ENCODE data around the gene SP3.

The SP3 gene

GRCh38 chr2:174004905-174005605 is 39.9 kb upstream of the SP3 start:
- no peaks in the 10 kb centered on the region for H3K27me3 ChIP-seq
- no peaks in the 10 kb centered on the region for H3K4me1 ChIP-seq
- DNase-seq, result no peak
- no peaks in the 10 kb centered on the region for H3K9me3 ChIP-seq
- H3K36me3 ChIP-seq, result no peaks in the 10 kb centered on the region
- no peak overlapping the region for H3K4me3 ChIP-seq (ENCODE audit: low read depth, low read length)
- TF ChIP-seq CTCF (IDR thresholded peaks at IDR 0.05; ENCODE audit: low read depth, low read length), result no peak

DNA sequence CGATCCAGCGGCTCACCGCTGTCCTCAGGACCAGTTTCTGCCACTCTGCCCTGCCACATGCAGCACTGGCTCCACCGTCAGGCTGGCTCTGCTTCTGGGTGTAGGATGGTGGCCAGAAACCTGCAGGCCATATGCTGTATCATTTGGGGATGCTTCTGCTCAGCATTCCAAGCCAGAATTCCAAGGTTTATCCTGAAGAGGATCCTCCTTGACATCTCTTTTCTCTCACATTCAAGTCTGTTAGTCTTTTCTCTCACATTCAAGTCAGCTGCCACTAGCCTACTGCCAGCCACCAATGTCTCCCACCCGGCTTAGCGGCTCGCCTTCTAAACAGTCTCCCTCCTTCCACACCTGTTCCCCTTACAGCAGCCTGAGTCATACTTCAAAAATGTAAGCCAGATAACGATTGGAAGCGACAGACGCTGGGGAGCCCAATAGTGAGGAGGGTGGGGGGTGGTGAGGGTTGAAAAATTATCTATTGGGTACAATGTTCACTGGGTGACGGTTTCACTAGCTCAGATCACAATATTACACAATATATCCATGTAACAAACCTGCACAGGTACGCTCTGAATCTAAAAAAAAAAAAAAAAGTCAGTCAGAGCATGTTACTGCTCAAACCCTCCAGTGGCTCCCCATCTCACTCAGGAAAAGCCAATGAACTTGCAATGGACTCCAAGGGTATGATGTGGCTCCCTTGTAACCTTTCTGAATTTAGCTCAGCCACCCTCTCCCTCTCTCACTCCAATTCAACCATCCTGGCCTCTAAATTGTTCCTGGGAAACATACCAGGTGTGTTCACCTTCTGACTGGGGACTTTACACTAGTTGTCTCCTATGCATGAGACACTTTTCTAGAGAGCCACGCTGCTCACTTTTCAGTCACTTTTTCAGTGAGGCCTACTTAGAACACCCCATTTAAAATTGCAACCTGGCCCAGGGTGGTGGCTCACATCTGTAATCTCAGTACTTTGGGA is 38.8 kb upstream of the SP3 start:
- H3K36me3 ChIP-seq, result no peaks in the 10 kb centered on the region
- no peaks in the 10 kb centered on the region for H3K27me3 ChIP-seq
- no peaks in the 10 kb centered on the region for H3K4me1 ChIP-seq
- 0 out of 2 replicates have a peak, but pooled peaks have one; percentile 3 for TF ChIP-seq CTCF (IDR thresholded peaks at IDR 0.05; ENCODE audit: low read depth, low read length)
- H3K9me3 ChIP-seq, result no peaks in the 10 kb centered on the region
- H3K4me3 ChIP-seq (ENCODE audit: low read depth, low read length), result no peak overlapping the region
- DNase-seq, result no peak

- no peaks in the 10 kb centered on the region for H3K27me3 ChIP-seq
- H3K4me3 ChIP-seq (ENCODE audit: low read depth, low read length), result no peak overlapping the region
- no peaks in the 10 kb centered on the region for H3K4me1 ChIP-seq
- no peak for DNase-seq
- no peak for TF ChIP-seq CTCF (IDR thresholded peaks at IDR 0.05; ENCODE audit: low read depth, low read length)
- no peaks in the 10 kb centered on the region for H3K9me3 ChIP-seq
- no peaks in the 10 kb centered on the region for H3K36me3 ChIP-seq
Measured at GRCh38 chr2:174002679-174003078, 37.5 kb upstream of the SP3 start.

GRCh38 chr2:174001107-174001506 is 35.9 kb upstream of the SP3 start:
- H3K4me1 ChIP-seq, result no peaks in the 10 kb centered on the region
- no peak for TF ChIP-seq CTCF (IDR thresholded peaks at IDR 0.05; ENCODE audit: low read depth, low read length)
- no peaks in the 10 kb centered on the region for H3K27me3 ChIP-seq
- H3K4me3 ChIP-seq (ENCODE audit: low read depth, low read length), result no peak overlapping the region
- no peaks in the 10 kb centered on the region for H3K36me3 ChIP-seq
- DNase-seq, result no peak
- H3K9me3 ChIP-seq, result no peaks in the 10 kb centered on the region

DNA sequence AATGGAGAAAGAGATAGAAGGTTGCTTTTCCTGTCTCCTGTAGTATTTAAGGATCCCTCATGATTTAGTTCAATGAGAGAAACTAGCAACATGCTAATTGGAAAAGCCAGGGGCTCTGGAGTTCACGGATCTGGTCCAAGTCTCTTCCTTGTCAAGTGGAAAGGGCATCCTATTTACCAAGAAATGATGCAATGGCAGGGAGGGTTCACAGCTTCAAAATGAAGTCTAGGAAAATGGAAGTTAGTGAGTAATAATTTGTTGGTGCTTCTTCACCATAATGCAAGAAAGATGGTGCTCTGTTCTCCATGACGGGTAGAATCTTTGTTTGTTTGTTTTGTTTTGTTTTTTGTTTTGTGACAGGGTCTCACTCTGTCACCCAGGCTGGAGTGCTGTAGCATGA is 34.6 kb upstream of the SP3 start:
- no peaks in the 10 kb centered on the region for H3K27me3 ChIP-seq
- no peak for TF ChIP-seq CTCF (IDR thresholded peaks at IDR 0.05; ENCODE audit: low read depth, low read length)
- no peak overlapping the region for H3K4me3 ChIP-seq (ENCODE audit: low read depth, low read length)
- H3K9me3 ChIP-seq, result no peaks in the 10 kb centered on the region
- no peak for DNase-seq
- no peaks in the 10 kb centered on the region for H3K36me3 ChIP-seq
- H3K4me1 ChIP-seq, result no peaks in the 10 kb centered on the region

DNA sequence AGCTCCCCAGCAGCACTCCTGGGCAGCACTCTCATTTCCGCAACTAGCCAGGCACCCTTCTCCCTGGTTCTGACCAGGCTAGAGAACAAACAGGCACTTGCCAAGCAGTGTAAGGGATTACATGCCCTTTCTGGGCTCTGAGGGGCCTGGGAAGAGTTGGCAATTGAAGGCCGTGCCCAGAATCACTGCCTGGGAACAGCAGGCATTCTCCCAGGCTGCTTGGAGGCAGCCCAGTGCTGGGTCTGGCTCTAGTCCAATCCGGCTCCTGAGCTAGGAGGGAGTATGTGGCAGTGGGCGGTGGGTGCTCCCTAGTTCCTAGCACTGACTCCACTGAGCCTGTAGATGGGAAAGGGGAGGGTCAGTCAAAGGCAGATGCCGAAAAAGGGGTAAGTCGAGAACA is 34.1 kb upstream of the SP3 start:
- DNase-seq, result no peak
- no peaks in the 10 kb centered on the region for H3K36me3 ChIP-seq
- no peak for TF ChIP-seq CTCF (IDR thresholded peaks at IDR 0.05; ENCODE audit: low read depth, low read length)
- no peaks in the 10 kb centered on the region for H3K4me1 ChIP-seq
- H3K4me3 ChIP-seq (ENCODE audit: low read depth, low read length), result no peak overlapping the region
- no peaks in the 10 kb centered on the region for H3K27me3 ChIP-seq
- no peaks in the 10 kb centered on the region for H3K9me3 ChIP-seq

All from BE2C (cell line).